ENCODE results near the gene ATP2C2.
"Not testable (repeated sequence)": the region's sequence is repeated elsewhere in the genome, so short reads cannot be mapped to it uniquely, and the experiment has no call there.

Gene ATP2C2

GRCh38 chr16:84418056-84418849, 49.9 kb downstream of the ATP2C2 start:
- DNase-seq (ENCODE audit: low read depth in 4 of 4, low spot score in 1 of 4), result no peak

DNA sequence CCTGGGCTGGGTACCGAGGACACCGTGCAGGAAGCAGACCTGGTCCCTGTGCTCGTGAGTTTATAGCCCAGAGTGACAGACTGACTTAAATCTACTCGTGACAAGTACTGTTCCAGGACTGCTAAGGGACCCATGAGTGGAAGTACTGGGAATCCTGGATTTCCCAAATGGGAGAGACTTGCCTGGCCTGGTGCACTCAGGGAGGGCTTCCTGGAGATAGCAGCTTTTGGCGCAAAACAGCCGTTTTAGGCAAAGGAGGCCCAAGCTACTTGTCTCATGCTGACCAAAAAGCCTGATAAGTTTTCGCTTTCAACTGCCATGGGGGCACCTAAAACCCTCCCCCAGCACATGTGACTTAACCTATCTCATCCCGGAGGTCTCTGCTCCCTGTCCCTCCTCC, 51.4 kb downstream of the ATP2C2 start:
- DNase-seq (ENCODE audit: low read depth in 4 of 4, low spot score in 1 of 4), result no peak

DNA sequence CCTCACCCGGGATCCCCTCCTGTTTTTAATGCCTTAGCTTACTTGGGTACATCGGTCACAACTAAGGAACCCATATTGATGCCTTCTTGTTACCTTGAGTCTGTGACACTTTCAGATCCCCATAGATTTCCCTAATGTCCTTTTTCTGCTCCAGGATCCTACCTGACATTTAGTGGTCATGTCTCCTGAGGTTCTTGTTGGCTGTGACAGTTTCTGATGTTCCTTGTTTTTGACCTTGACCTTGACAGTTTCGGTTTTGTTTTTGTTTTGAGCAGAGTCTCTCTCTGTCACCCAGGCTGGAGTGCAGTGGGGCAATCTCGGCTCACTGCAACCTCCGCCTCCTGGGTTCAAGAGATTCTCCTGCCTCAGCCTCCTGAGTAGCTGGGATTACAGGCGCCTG, 52.2 kb downstream of the ATP2C2 start:
- DNase-seq (ENCODE audit: low read depth in 4 of 4, low spot score in 1 of 4), result not testable (repeated sequence)

DNA sequence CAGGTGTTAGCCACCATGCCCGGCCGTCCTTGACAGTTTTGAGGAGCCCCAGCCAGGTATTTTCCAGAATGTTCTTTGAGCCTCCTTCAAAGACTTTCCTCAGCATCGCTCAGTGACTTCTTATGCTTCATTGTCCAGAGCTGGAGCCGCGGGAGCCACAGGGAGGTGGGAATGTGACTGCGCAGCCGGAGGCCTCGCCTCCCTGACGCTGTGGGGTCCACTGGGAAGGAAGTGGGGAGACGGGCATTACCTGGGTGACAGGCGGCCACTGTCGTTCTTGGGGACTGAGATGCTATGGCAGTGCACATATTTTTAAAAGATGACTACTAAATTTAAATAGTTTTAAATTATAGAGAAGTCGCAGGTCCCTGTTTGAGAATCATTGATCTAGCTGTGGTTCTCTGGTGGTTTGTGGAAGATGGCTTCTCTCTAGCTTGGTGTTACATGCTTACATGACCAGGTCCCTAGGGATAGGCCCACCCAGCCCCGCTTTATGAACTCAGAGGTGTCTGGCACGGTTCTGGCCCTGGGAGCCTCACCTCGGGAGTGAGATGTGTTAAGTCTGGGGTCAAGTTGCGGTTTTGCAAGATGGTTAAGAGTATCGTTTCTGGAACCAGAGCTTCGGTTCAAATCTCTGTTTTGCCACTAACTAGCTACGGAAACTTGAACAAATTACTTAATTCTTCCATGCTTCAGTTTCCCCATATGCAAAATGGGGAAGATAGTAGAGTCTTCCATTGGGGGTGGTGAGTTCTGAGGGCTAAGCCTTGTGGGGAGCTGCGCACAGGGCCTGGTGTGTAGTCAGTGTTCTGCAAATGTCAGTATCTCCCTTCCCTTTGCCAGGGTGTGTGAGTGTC, 53.0 kb downstream of the ATP2C2 start:
- no peak for DNase-seq (ENCODE audit: low read depth in 4 of 4, low spot score in 1 of 4)

- DNase-seq (ENCODE audit: low read depth in 4 of 4, low spot score in 1 of 4), result no peak
Observed at GRCh38 chr16:84421938-84422220, 53.5 kb downstream of the ATP2C2 start.

DNA sequence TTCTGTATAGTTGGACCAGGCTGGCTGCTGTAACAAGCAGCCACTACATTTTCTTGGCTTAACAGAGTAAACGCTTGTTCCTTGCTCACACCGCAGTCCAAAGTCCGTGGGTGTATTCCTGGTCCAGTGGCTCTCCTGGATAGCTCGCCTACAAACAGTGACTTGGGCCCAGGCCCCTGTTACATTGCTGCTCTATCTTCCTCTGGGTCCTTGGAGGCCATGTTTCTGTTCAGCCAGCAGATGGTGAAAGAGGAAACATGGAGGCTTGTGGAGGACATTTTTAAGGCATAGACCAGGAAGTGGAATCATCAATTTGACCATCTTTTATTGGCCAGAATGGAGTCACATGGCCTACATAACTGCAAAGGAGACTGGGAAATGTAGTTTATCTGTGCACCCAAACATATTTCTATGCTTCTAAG, 55.1 kb downstream of the ATP2C2 start:
- DNase-seq (ENCODE audit: low read depth in 4 of 4, low spot score in 1 of 4), result no peak

DNA sequence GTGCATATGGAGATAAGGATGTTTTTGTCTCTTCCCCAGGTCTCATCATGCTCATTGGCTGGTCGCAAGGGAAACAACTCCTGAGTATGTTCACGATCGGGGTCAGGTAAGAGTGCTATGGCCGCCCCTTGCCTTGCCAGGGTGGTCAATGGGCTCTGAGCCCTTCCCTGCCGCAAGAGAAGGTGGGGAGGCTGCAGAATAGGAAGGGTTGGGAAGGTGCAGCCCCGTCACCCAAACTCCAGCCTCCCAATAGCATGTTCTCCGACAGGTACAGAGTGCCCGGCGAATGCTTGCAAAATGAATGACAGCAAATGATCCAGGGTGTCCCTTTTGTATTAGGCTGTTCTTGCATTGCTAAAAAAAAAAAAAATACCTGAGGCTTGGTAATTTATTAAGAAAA, 57.4 kb downstream of the ATP2C2 start:
- DNase-seq (ENCODE audit: low read depth in 4 of 4, low spot score in 1 of 4), result no peak

DNA sequence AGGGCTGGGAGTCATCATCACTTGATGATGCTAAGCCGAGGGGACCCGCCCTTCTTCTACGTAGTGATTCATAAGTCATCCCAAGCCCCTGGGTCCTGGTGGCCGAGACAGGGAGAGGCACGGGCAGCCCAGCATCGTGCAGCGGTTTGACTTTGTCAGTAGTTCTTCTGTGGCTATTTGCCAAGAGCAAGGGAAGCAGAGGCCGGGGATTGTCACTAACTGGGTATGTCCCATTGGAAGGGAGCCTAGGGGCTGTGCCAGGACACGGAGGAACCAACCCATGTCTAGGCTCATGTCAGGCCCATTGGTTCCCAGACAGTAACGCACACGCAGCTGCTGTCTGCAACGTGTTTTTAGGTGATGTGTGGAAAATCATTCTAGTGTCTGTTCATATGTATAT, 58.5 kb downstream of the ATP2C2 start:
- DNase-seq (ENCODE audit: low read depth in 4 of 4, low spot score in 1 of 4), result no peak

DNA sequence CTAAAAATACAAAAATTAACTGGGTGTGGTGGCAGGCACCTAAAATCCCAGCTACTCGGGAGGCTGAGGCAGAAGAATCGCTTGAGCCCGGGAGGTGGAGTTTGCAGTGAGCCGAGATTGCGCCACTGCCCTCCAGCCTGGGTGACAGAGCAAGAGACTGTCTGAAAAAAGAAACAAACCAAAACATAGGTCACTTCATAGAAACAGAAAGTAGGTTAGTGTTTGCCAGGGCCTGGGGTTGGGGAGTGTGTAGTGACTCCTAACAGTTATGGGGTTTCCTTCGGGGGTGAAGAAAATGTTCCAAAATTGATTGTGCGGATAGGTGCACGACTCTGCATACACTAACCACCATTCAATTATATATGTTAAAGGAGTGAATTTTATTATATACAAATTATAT, 59.2 kb downstream of the ATP2C2 start:
- no peak for DNase-seq (ENCODE audit: low read depth in 4 of 4, low spot score in 1 of 4)

- no peak for DNase-seq (ENCODE audit: low read depth in 4 of 4, low spot score in 1 of 4)
Observed at GRCh38 chr16:84430860-84431259, 62.5 kb downstream of the ATP2C2 start.

- DNase-seq (ENCODE audit: low read depth in 4 of 4, low spot score in 1 of 4), result no peak
Observed at GRCh38 chr16:84434800-84435199, 66.5 kb downstream of the ATP2C2 start.

DNA sequence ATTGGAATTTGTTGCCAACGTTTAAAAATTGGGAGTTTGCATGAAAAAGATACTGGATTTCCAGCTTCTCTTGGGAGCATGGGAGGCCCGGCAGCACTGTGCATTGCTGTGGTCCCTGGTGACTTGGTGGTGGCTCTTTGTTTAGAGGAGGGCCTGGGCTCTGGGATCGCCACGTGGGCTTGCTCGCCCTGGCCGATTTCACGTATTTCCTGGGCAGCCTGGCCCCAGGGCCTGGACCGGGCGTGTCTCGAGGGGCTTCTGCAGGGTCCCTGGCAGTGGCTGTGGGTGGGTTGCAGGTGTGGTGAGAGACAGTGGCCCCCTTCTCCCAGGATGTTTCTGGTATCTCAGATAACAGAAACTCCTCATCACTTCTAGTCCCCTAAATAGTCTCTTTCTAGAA, 67.9 kb downstream of the ATP2C2 start:
- no peak for DNase-seq (ENCODE audit: low read depth in 4 of 4, low spot score in 1 of 4)

GRCh38 chr16:84438971-84439696, 70.8 kb downstream of the ATP2C2 start:
- no peak for DNase-seq (ENCODE audit: low read depth in 4 of 4, low spot score in 1 of 4)

- DNase-seq (ENCODE audit: low read depth in 4 of 4, low spot score in 1 of 4), result no peak
Observed at GRCh38 chr16:84442416-84443145, 74.2 kb downstream of the ATP2C2 start.

GRCh38 chr16:84443166-84443802, 74.9 kb downstream of the ATP2C2 start:
- DNase-seq (ENCODE audit: low read depth in 4 of 4, low spot score in 1 of 4), result no peak

DNA sequence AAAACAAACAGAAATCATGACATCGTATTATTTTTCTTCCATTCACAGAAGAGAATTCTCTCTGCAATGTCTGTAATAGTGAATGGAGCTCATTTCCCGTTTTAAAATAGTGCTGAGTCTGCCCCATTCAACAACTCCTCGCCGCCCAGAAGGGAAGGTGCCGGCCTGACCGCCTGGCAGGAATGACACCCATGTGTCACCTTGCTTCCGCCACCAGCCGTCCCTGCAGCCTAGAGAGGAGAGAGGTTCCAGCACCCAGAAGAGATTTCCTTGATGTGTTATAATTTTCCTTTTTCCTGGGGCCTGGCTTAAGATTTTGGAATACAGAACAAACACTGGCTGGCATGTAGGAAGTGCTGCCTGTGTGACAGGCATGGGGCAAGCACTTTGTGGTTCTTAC, 76.1 kb downstream of the ATP2C2 start:
- DNase-seq (ENCODE audit: low read depth in 4 of 4, low spot score in 1 of 4), result no peak

DNA sequence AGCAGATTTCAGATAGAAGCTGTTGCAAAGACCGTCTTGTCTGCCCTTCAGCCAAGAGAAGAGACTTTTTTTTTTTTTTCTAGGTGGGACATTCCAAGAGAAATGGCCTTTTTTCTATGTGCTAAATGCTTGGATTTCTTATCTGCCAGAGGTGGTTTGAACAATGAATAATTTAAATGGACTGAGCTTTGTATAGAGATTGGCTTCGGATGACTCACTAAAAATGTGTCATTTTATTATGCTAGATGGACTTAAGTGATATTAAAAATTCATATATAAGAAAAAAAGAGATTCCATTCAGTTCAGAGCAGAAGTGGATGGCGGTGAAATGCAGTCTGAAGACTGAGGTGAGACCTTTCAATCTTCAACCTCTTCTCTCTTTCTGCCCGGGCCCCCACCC, 77.7 kb downstream of the ATP2C2 start:
- no peak for DNase-seq (ENCODE audit: low read depth in 4 of 4, low spot score in 1 of 4)

- no peak for DNase-seq (ENCODE audit: low read depth in 4 of 4, low spot score in 1 of 4)
Observed at GRCh38 chr16:84446596-84447392, 78.5 kb downstream of the ATP2C2 start.

GRCh38 chr16:84448444-84448843, 80.1 kb downstream of the ATP2C2 start:
- DNase-seq (ENCODE audit: low read depth in 4 of 4, low spot score in 1 of 4), result no peak

Data from stimulated activated CD4-positive, alpha-beta T cell treated with anti-CD3 and anti-CD28 coated beads, Interleukin-1b, Interleukin-23, amount 100 ng/mL, for 24 hours (primary cell).